ENCODE results near the gene ZCCHC24. TPM values are rescaled to one million over a fixed set of nuclear protein-coding genes. Genes with fewer than 3 reads are reported as not detected.

The ZCCHC24 gene
- total and polyA plus RNA-seq, 8 donors: 3.5 to 13.2 (median 7.3) TPM

- Histone ChIP-seq H3K4me3 (peak overlapping the region; percentile 18 to 93 (median 88)), H3K27me3 (no peaks in the 10 kb centered on the region), H3K27ac (peak overlapping the region in 2 of 4 donors; percentile 17 to 41), H3K36me3 (no peaks in the 10 kb centered on the region), H3K9me3 (no peaks in the 10 kb centered on the region), H3K4me1 (peaks cover 0 to 8% (median 0%) of the 10 kb centered on the region in 3 donors)
- ATAC-seq: peak; percentile 14 to 26 (median 16)
- no peak for TF ChIP-seq CTCF (IDR thresholded peaks at IDR 0.05)
- DNase-seq: peak in 2 of 6 donors; percentile 82 to 91
- FAIRE-seq: no peak
- WGBS, 2 donors: 1% methylated on average over 41 to 43 of the region's 43 CpGs
- intact Hi-C loops (cut with DNase I): no loop called here
Observed at GRCh38 chr10:79445977-79446757, 743 bp upstream of the ZCCHC24 start.

GRCh38 chr10:79444199-79445119, 965 bp downstream of the ZCCHC24 start:
- ATAC-seq (peak; percentile 44 to 58 (median 49)), FAIRE-seq (no peak), DNase-seq (peak; percentile 58 to 88 (median 72))
- intact Hi-C loops (cut with DNase I): no loop called here
- no peaks in the 10 kb centered on the region for H3K36me3 ChIP-seq
- peaks cover 0 to 8% (median 0%) of the 10 kb centered on the region in 3 donors for H3K4me1 ChIP-seq
- H3K9me3 ChIP-seq: no peaks in the 10 kb centered on the region
- H3K27me3 ChIP-seq: no peaks in the 10 kb centered on the region
- 2 to 4% methylated on average over 33 to 44 of the region's 44 CpGs for WGBS, 2 donors
- TF ChIP-seq CTCF (IDR thresholded peaks at IDR 0.05): no peak
- H3K27ac ChIP-seq: peak overlapping the region; percentile 51 to 77 (median 76)
- H3K4me3 ChIP-seq: peak overlapping the region; percentile 77 to 93 (median 88)

- Histone ChIP-seq H3K27ac (no peak overlapping the region), H3K36me3 (no peaks in the 10 kb centered on the region), H3K9me3 (no peaks in the 10 kb centered on the region), H3K4me3 (peak overlapping the region; percentile 77 to 93 (median 88)), H3K27me3 (no peaks in the 10 kb centered on the region), H3K4me1 (peaks cover 0 to 8% (median 0%) of the 10 kb centered on the region in 3 donors)
- DNase-seq (no peak), FAIRE-seq (no peak), ATAC-seq (no peak)
- WGBS, 2 donors: 39 to 47% methylated on average over 11 of the region's 11 CpGs
- TF ChIP-seq CTCF (IDR thresholded peaks at IDR 0.05): no peak
- intact Hi-C loops (cut with DNase I): no loop called here
Observed at GRCh38 chr10:79443338-79444198, 1.9 kb downstream of the ZCCHC24 start.

GRCh38 chr10:79442171-79443040, 3.0 kb downstream of the ZCCHC24 start:
- FAIRE-seq: no peak
- no peak for DNase-seq
- Histone ChIP-seq H3K27me3 (no peaks in the 10 kb centered on the region), H3K36me3 (no peaks in the 10 kb centered on the region), H3K4me1 (peaks cover 0 to 8% (median 0%) of the 10 kb centered on the region in 3 donors), H3K27ac (no peak overlapping the region), H3K9me3 (no peaks in the 10 kb centered on the region), H3K4me3 (no peak overlapping the region)
- intact Hi-C loops (cut with DNase I): no loop called here
- ATAC-seq: no peak
- 82 to 86% methylated on average over 11 to 14 of the region's 14 CpGs for WGBS, 2 donors
- no peak for TF ChIP-seq CTCF (IDR thresholded peaks at IDR 0.05)

All from pancreas (tissue), 10 donors.